VCaP (cell line): ENCODE measurements around the gene KCMF1.

ENCODE experiments used
- H3K27ac ChIP-seq: fragments of 450-650 bp; 2 replicates; pipeline ENCODE4 v1.5.1; 2017
- TF ChIP-seq, protein P1 (sequence below): fragments of 450-650 bp; conservative IDR thresholded peaks from 2 replicates; pipeline ENCODE4 v1.5.1; 2017; ENCODE audit warnings: mild to moderate bottlenecking, moderate library complexity

The KCMF1 gene

GRCh38 chr2:85016446-85016845, 45.5 kb downstream of the KCMF1 start:
- TF ChIP-seq, protein P1, sequence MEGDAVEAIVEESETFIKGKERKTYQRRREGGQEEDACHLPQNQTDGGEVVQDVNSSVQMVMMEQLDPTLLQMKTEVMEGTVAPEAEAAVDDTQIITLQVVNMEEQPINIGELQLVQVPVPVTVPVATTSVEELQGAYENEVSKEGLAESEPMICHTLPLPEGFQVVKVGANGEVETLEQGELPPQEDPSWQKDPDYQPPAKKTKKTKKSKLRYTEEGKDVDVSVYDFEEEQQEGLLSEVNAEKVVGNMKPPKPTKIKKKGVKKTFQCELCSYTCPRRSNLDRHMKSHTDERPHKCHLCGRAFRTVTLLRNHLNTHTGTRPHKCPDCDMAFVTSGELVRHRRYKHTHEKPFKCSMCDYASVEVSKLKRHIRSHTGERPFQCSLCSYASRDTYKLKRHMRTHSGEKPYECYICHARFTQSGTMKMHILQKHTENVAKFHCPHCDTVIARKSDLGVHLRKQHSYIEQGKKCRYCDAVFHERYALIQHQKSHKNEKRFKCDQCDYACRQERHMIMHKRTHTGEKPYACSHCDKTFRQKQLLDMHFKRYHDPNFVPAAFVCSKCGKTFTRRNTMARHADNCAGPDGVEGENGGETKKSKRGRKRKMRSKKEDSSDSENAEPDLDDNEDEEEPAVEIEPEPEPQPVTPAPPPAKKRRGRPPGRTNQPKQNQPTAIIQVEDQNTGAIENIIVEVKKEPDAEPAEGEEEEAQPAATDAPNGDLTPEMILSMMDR: no peak
- H3K27ac ChIP-seq: no peak overlapping the region

DNA sequence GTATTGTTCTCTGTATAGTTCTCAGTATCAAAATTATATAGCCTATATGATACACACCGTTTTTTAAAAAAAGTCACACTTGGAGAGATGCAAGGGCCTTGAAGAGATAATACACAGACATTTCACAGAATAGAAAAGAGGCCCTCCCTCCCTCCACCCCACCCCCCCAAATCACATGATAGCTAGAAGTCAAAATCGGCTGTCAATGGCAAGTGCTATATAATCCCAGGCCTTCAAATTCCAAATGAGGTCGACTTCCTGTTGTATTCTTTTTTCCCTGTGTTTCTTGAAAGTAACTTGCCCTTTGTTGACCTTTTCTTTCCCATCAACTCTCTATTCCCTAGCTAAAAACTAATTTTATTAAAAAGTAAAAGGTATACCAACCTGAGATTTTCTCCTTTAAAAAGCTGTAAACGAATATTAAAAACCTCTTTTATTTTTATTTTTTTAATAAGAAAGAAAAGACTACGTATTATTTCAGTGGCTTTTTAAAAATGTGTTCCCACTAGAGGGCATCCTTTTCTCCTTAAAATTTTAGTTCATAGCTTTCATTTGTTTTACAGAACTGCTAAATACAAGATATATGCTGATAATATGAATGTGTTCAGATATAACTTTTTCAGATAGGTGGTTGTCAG, 46.6 kb downstream of the KCMF1 start:
- H3K27ac ChIP-seq: no peak overlapping the region
- TF ChIP-seq, protein P1: peak; percentile 74

- TF ChIP-seq, protein P1: peak; percentile 40
- H3K27ac ChIP-seq: no peak overlapping the region
Measured at GRCh38 chr2:85018049-85018447, 47.1 kb downstream of the KCMF1 start.

- TF ChIP-seq, protein P1: no peak
- H3K27ac ChIP-seq: peak overlapping the region; percentile 29; the same call in 1 of the 2 replicates
Measured at GRCh38 chr2:85019121-85019520, 48.2 kb downstream of the KCMF1 start.

- H3K27ac ChIP-seq: no peak overlapping the region
- TF ChIP-seq, protein P1: no peak
Measured at GRCh38 chr2:85022232-85022631, 51.3 kb downstream of the KCMF1 start.

DNA sequence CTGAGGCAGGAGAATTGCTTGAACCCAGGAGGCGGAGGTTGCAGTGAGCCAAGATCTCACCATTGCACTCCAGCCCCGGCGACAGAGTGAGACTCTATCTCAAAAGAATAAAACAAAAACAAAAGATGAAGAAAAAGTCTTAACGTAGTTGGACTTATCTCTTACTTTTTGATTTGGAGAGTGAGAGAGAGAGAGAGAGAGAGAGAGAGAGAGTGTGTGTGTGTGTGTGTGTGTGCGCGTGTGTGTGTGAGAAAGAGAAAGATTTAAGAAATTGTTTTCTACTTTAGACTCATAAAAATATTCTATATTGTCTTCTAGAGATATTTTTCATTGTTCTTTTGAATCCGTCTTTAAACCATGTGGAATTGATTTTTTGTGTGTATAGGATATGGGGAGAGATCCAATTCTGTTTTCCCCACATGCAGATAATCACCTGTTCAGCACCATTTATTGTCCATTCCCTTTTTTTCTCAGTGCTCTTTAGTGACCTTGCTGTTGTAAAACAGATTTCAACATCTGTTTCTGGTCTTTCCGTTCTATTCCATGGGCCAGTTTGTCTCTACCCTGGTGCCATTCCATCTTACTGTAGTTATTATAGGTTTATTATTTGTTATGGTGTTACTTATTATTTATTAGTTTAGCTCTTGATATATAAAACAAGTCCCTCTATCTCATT, 53.5 kb downstream of the KCMF1 start:
- TF ChIP-seq, protein P1: no peak

GRCh38 chr2:85032621-85033020, 61.7 kb downstream of the KCMF1 start:
- peak overlapping the region; percentile 29; the same call in 1 of the 2 replicates for H3K27ac ChIP-seq
- TF ChIP-seq, protein P1: no peak

More for the DNA sequence above, 53.5 kb downstream of the KCMF1 start:
- no peak overlapping the region for H3K27ac ChIP-seq
